PC-9 (cell line): ENCODE measurements around the gene RTL10. TPM values are rescaled to one million over a fixed set of nuclear protein-coding genes. Genes with fewer than 3 reads are reported as not detected.

Source experiments
- BruUV-seq: library from RNA; stranded (reverse); fragments of 400-500 nt; replicated peaks from 2 replicates; lab custom pipeline; 2021; lab: Mats Ljungman, UMichigan
- CTCF ChIA-PET: fragments of 300-600 bp; sonication (Branson Sonifier 250); formaldehyde crosslinking; loops from one replicate; lab custom pipeline; 2022; ENCODE audit warnings: antibody characterized with exemption; lab: Charles Lee
- POLR2A ChIA-PET: fragments of 300-600 bp; sonication (Branson Sonifier 250); formaldehyde crosslinking; loops from one replicate; lab custom pipeline; 2022; ENCODE audit warnings: antibody characterized with exemption; ENCODE audit not compliant: unreplicated experiment; lab: Charles Lee
- DNase-seq, 2 experiments: peaks; one replicate each; pipeline versions ENCODE4 v3.0.0 to v3.0.0-alpha.2; 2015 to 2022; ENCODE audit warnings: mixed read lengths in 1 of 2
- H2AFZ ChIP-seq: fragments of 200-600 bp; sonication (generic); 2 replicates; pipeline ENCODE4 v1.8.1; 2017; ENCODE audit warnings: antibody characterized with exemption
- H3F3A ChIP-seq: fragments of 200-600 bp; sonication (generic); 2 replicates; pipeline ENCODE4 v1.8.1; 2017; ENCODE audit warnings: antibody characterized with exemption, mild to moderate bottlenecking, low read depth; ENCODE audit not compliant: insufficient read depth
- H3K27ac ChIP-seq: fragments of 200-600 bp; sonication (generic); 2 replicates; pipeline ENCODE4 v1.6.1; 2016; ENCODE audit warnings: mixed run types
- H3K27me3 ChIP-seq: fragments of 200-600 bp; sonication (generic); 2 replicates; pipeline ENCODE4 v1.6.1; 2016; ENCODE audit warnings: low read depth, mixed run types; ENCODE audit not compliant: insufficient read depth
- H3K36me3 ChIP-seq: fragments of 200-600 bp; sonication (generic); 2 replicates; pipeline ENCODE4 v1.6.1; 2016; ENCODE audit warnings: low read depth, mixed run types
- H3K4me1 ChIP-seq: fragments of 200-600 bp; sonication (generic); replicated peaks from 2 replicates; pipeline ENCODE4 v1.6.1; 2016; ENCODE audit warnings: mixed run types; ENCODE audit not compliant: insufficient read depth
- H3K4me2 ChIP-seq: fragments of 200-600 bp; sonication (generic); 2 replicates; pipeline ENCODE4 v1.6.1; 2017; ENCODE audit warnings: mixed run types
- H3K4me3 ChIP-seq: fragments of 200-600 bp; sonication (generic); 2 replicates; pipeline ENCODE4 v1.6.1; 2016; ENCODE audit warnings: mixed run types
- H3K79me2 ChIP-seq: fragments of 200-600 bp; sonication (generic); 2 replicates; pipeline ENCODE4 v1.6.1; 2017; ENCODE audit warnings: low read depth, mixed run types
- H3K9me2 ChIP-seq: fragments of 200-600 bp; sonication (generic); 2 replicates; pipeline ENCODE4 v1.8.1; 2017; ENCODE audit warnings: mild to moderate bottlenecking; ENCODE audit not compliant: insufficient read depth
- H3K9me3 ChIP-seq: fragments of 200-600 bp; sonication (generic); 2 replicates; pipeline ENCODE4 v1.8.1; 2016; ENCODE audit warnings: low read depth; ENCODE audit not compliant: insufficient read depth
- H4K20me1 ChIP-seq: fragments of 200-600 bp; sonication (generic); 2 replicates; pipeline ENCODE4 v1.8.1; 2017; ENCODE audit not compliant: insufficient read depth
- EZH2 ChIP-seq: fragments of 200-600 bp; sonication (generic); IDR thresholded peaks from 2 replicates; pipeline ENCODE4 v1.8.0; 2017; ENCODE audit warnings: antibody characterized with exemption, low read depth
- intact Hi-C: fragments of 100-400 bp; cut with micrococcal nuclease; formaldehyde crosslinking; loops from one replicate; pipeline ENCODE4 v1.10.0; 2022; ENCODE audit not compliant: unreplicated experiment
- total RNA-seq: library from RNA; stranded (reverse); gene quantifications from 2 replicates; pipeline ENCODE4 v1.2.3, GENCODE V29; 2021
- TF ChIP-seq, protein P1 (sequence below): fragments of 200-600 bp; sonication (generic); conservative IDR thresholded peaks from 2 replicates; pipeline ENCODE4 v1.6.1; 2017; ENCODE audit warnings: mixed run types, antibody characterized with exemption, mild to moderate bottlenecking, moderate library complexity

Gene RTL10
- total RNA-seq, 1 experiment from 2014 or later = 23.5 TPM

DNA sequence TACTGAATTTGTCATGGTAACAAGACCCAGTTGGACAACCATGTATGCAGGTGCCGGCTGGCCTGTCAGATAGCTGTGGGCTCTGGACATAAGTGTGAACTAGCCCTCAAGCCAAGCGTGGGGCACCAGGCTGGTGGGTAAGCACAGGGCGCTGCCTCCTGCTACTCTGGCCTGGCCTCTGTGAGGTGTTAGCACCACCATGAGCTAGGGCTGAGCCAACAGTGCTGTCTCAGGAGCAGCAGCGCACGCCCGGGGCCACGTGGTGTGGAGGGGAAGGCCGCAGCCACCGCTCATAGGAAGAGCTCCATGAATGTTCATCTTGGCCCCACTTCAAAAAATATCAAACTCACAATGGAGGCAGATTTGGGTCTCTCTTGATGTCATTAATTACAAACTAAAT is 35.3 kb upstream of the RTL10 start:
- DNase-seq = no peak
- H3K9me2 ChIP-seq = no peaks in the 10 kb centered on the region
- peaks cover 14% of the 10 kb centered on the region for H3K4me1 ChIP-seq
- H3K36me3 ChIP-seq = no peaks in the 10 kb centered on the region
- POLR2A ChIA-PET = no interaction called here
- TF ChIP-seq, protein P1, sequence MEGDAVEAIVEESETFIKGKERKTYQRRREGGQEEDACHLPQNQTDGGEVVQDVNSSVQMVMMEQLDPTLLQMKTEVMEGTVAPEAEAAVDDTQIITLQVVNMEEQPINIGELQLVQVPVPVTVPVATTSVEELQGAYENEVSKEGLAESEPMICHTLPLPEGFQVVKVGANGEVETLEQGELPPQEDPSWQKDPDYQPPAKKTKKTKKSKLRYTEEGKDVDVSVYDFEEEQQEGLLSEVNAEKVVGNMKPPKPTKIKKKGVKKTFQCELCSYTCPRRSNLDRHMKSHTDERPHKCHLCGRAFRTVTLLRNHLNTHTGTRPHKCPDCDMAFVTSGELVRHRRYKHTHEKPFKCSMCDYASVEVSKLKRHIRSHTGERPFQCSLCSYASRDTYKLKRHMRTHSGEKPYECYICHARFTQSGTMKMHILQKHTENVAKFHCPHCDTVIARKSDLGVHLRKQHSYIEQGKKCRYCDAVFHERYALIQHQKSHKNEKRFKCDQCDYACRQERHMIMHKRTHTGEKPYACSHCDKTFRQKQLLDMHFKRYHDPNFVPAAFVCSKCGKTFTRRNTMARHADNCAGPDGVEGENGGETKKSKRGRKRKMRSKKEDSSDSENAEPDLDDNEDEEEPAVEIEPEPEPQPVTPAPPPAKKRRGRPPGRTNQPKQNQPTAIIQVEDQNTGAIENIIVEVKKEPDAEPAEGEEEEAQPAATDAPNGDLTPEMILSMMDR = no peak
- TF ChIP-seq EZH2 = no peak
- CTCF ChIA-PET = no interaction called here
- H2AFZ ChIP-seq = no peak overlapping the region
- H3K27me3 ChIP-seq = no peaks in the 10 kb centered on the region
- H3F3A ChIP-seq = peaks cover 8% of the 10 kb centered on the region; the same call in 1 of the 2 replicates
- no peak overlapping the region for H3K27ac ChIP-seq
- H4K20me1 ChIP-seq = no peaks in the 10 kb centered on the region
- no peaks in the 10 kb centered on the region for H3K9me3 ChIP-seq
- BruUV-seq = no TSS peak
- no peak overlapping the region for H3K4me3 ChIP-seq
- H3K4me2 ChIP-seq = no peak overlapping the region
- intact Hi-C loops = loop anchor here (10.0 kb wide), 1 partner anchor 125 kb away; the partner anchor contains the start of gene TBX1
- H3K79me2 ChIP-seq = no peaks in the 10 kb centered on the region

DNA sequence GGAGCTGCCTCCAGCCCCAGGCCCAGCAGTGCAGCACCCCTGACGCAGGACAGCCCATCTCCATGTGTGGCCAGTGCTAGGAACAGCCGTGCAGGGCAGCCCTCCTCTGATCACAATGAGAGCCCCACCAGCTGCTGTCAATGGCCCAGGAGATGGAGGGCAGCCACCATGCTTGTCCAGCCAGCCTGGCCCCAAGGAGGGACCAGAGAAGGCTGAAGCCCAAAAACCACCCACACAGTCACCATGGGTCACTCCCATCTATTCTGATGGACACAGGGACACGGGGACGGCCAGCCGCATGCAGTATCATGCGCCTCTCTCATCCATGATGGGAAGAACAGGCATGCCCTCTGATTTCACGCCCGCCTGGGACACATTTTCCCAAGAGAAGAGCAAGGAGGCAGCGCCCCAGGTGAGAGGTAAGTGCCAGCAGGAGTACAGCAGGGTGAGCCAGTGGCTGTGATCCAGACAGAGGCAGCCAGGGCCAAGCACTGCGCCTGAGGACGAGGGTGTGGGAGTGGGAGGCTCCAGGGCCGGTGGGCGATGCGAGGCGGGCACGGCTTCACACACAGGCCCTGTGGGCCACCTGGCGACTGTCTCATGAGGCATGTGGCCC is 33.6 kb upstream of the RTL10 start:
- H3K4me3 ChIP-seq = no peak overlapping the region
- no peak for DNase-seq
- ChIA-PET CTCF (no interaction called here), POLR2A (no interaction called here)
- no peak overlapping the region for H2AFZ ChIP-seq
- no peaks in the 10 kb centered on the region for H4K20me1 ChIP-seq
- no TSS peak for BruUV-seq
- peaks cover 14% of the 10 kb centered on the region for H3K4me1 ChIP-seq
- no peaks in the 10 kb centered on the region for H3K36me3 ChIP-seq
- H3K9me3 ChIP-seq = no peaks in the 10 kb centered on the region
- no peaks in the 10 kb centered on the region for H3K9me2 ChIP-seq
- H3K79me2 ChIP-seq = no peaks in the 10 kb centered on the region
- intact Hi-C loops = loop anchor here (10.0 kb wide), 1 partner anchor 123 kb away; the partner anchor contains the start of gene TBX1
- H3K27me3 ChIP-seq = no peaks in the 10 kb centered on the region
- peaks cover 12% of the 10 kb centered on the region; the same call in 1 of the 2 replicates for H3F3A ChIP-seq
- H3K4me2 ChIP-seq = no peak overlapping the region
- H3K27ac ChIP-seq = no peak overlapping the region
- no peak for TF ChIP-seq EZH2
- TF ChIP-seq, protein P1 = no peak

DNA sequence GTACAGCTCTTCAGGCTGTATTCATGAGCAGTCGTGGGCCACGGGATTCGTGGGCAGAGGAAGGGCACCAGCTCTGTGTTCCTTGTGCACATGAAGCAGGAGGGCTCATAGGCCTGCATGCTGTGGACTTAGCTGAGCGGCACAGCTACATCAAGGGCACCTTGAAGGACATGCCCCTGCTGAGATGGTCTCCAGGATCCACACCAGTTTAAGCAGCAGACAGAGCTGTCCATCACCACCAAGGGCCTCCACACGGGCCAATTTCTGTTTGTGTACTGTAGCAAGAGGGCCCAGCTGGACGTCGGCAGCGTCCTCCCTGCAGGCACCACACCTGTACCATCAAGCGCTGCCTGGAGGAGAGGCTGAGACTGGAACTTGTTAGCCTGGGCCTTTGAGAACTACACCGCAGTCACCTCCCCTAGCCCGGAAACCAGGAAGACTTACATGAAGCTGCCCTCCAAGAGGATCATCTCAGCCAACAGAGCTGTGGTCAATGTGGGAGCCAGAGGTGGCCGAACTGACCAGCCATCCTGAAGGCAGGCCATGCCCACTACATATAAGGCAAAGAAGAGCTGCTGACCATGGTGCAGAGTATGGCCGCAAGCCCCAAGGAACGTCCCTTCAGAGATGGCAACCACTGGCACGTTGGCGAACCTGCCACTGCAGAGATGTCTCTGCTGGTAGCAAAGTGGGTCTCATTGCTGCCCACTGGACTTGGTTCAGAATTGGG is 32.7 kb upstream of the RTL10 start:
- H3K4me3 ChIP-seq = no peak overlapping the region
- H3K27ac ChIP-seq = no peak overlapping the region
- TF ChIP-seq, protein P1 = no peak
- TF ChIP-seq EZH2 = no peak
- ChIA-PET CTCF (no interaction called here), POLR2A (no interaction called here)
- no peaks in the 10 kb centered on the region for H3K36me3 ChIP-seq
- peaks cover 16% of the 10 kb centered on the region for H3K4me1 ChIP-seq
- H3K4me2 ChIP-seq = 0 out of 2 replicates have a peak overlapping the region, but pooled peaks have one; percentile 16
- no peaks in the 10 kb centered on the region for H4K20me1 ChIP-seq
- H3K79me2 ChIP-seq = no peaks in the 10 kb centered on the region
- H2AFZ ChIP-seq = no peak overlapping the region
- no peaks in the 10 kb centered on the region for H3K9me2 ChIP-seq
- no peaks in the 10 kb centered on the region for H3K27me3 ChIP-seq
- intact Hi-C loops = loop anchor here (10.0 kb wide), 1 partner anchor 123 kb away; the partner anchor contains the start of gene TBX1
- DNase-seq = no peak
- H3K9me3 ChIP-seq = no peaks in the 10 kb centered on the region
- peaks cover 20% of the 10 kb centered on the region; the same call in 1 of the 2 replicates for H3F3A ChIP-seq
- BruUV-seq = no TSS peak
